Lower lobe of right lung (tissue), 2 donors: Measurements from ENCODE around the gene PLCL1. TPM values are rescaled to one million over a fixed set of nuclear protein-coding genes. Genes with fewer than 3 reads are reported as not detected.

Experiments
- ATAC-seq, 2 donors: fragments of 200-7000 bp; cut with Tn5 transposase; one replicate each; pipeline ENCODE4 v1.9.1; 2020 to 2022; ENCODE audit warnings: mild to moderate bottlenecking in 2 of 2, moderate library complexity in 2 of 2
- DNase-seq: peaks from one replicate; pipeline ENCODE4 v3.0.0-alpha.2; 2020
- H3K27ac ChIP-seq: fragments of 200-600 bp; one replicate; pipeline ENCODE4 v1.8.0; 2022
- H3K27me3 ChIP-seq: fragments of 200-600 bp; one replicate; pipeline ENCODE4 v1.8.0; 2022; ENCODE audit warnings: low read depth
- H3K36me3 ChIP-seq: fragments of 200-600 bp; one replicate; pipeline ENCODE4 v1.8.0; 2022; ENCODE audit warnings: mild to moderate bottlenecking
- H3K4me1 ChIP-seq: fragments of 200-600 bp; one replicate; pipeline ENCODE4 v1.8.0; 2022
- H3K4me3 ChIP-seq: fragments of 200-600 bp; one replicate; pipeline ENCODE4 v1.8.0; 2022; ENCODE audit warnings: mild to moderate bottlenecking
- H3K9me3 ChIP-seq: fragments of 200-600 bp; one replicate; pipeline ENCODE4 v1.8.0; 2022
- CTCF ChIP-seq: fragments of 200-600 bp; IDR thresholded peaks from one replicate; pipeline ENCODE4 v1.8.0; 2022; ENCODE audit warnings: antibody characterized with exemption, mild to moderate bottlenecking
- intact Hi-C: fragments of 100-400 bp; cut with DNase I; formaldehyde crosslinking; loops from one replicate; pipeline ENCODE4 v1.11.0; 2022
- total RNA-seq: library from RNA; stranded (reverse); fragmentation: NEBNext Ultra II Directional; extraction: Animal tissue kit (Norgen Biotek cat#: 25700); gene quantifications from one replicate; pipeline ENCODE4 v1.2.1, GENCODE V29; 2021
- donor health status: DM: no; HTN: yes; CAD: no; lungs with severe emphysema.

The PLCL1 gene
- total RNA-seq, 1 donor from 2014 or later, result 6.3 TPM

GRCh38 chr2:197986977-197987376, 182.6 kb downstream of the PLCL1 start:
- no peaks in the 10 kb centered on the region for H3K4me1 ChIP-seq
- no peak for TF ChIP-seq CTCF
- no peak overlapping the region for H3K4me3 ChIP-seq
- H3K27ac ChIP-seq, result no peak overlapping the region
- DNase-seq (no peak), ATAC-seq (no peak)
- no peaks in the 10 kb centered on the region for H3K9me3 ChIP-seq
- intact Hi-C loops, result no loop called here
- H3K36me3 ChIP-seq, result no peaks in the 10 kb centered on the region
- H3K27me3 ChIP-seq, result no peaks in the 10 kb centered on the region

- H3K27ac ChIP-seq, result no peak overlapping the region
- intact Hi-C loops, result no loop called here
- H3K4me3 ChIP-seq, result no peak overlapping the region
- H3K27me3 ChIP-seq, result no peaks in the 10 kb centered on the region
- no peaks in the 10 kb centered on the region for H3K36me3 ChIP-seq
- H3K9me3 ChIP-seq, result no peaks in the 10 kb centered on the region
- no peak for ATAC-seq
- TF ChIP-seq CTCF, result no peak
- no peak for DNase-seq
- H3K4me1 ChIP-seq, result no peaks in the 10 kb centered on the region
These were observed 186.0 kb downstream of the PLCL1 start for GRCh38 chr2:197990356-197990755.

GRCh38 chr2:197992482-197993133, 188.2 kb downstream of the PLCL1 start:
- Histone ChIP-seq H3K36me3 (no peaks in the 10 kb centered on the region), H3K4me3 (no peak overlapping the region), H3K9me3 (no peaks in the 10 kb centered on the region), H3K27ac (no peak overlapping the region), H3K4me1 (no peaks in the 10 kb centered on the region), H3K27me3 (no peaks in the 10 kb centered on the region)
- DNase-seq (no peak), ATAC-seq (no peak)
- intact Hi-C loops, result no loop called here
- no peak for TF ChIP-seq CTCF

- H3K4me3 ChIP-seq, result no peak overlapping the region
- no peaks in the 10 kb centered on the region for H3K4me1 ChIP-seq
- no peaks in the 10 kb centered on the region for H3K27me3 ChIP-seq
- no peak overlapping the region for H3K27ac ChIP-seq
- ATAC-seq, result no peak
- no peak for DNase-seq
- no peaks in the 10 kb centered on the region for H3K36me3 ChIP-seq
- intact Hi-C loops, result no loop called here
- no peak for TF ChIP-seq CTCF
- no peaks in the 10 kb centered on the region for H3K9me3 ChIP-seq
These were observed 189.0 kb downstream of the PLCL1 start for GRCh38 chr2:197993363-197993762.

- no peaks in the 10 kb centered on the region for H3K9me3 ChIP-seq
- no peak overlapping the region for H3K27ac ChIP-seq
- H3K4me1 ChIP-seq, result no peaks in the 10 kb centered on the region
- ATAC-seq (no peak), DNase-seq (no peak)
- no peak overlapping the region for H3K4me3 ChIP-seq
- TF ChIP-seq CTCF, result no peak
- H3K27me3 ChIP-seq, result no peaks in the 10 kb centered on the region
- no peaks in the 10 kb centered on the region for H3K36me3 ChIP-seq
- intact Hi-C loops, result no loop called here
These were observed 189.4 kb downstream of the PLCL1 start for GRCh38 chr2:197993830-197994229.
